ENCODE results near the gene USP43.

DNA sequence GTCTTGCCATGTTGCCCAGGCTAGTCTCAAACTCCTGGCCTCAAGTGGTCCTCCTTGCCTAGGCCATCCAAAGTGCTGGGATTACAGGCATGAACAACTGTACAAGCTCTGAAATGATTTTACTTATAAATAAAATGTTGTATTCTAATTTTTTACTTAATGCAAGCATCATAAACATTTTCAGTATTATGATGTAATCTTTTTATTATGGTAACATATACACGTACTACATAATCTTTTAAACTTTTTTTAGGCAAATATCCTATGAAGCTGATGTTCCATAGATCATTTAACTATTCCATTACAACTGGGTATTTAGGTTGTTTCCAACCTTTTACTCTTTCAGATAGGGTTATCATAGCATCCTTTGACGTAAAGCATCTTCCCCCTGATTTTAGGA, 33.8 kb upstream of the USP43 start:
- TF ChIP-seq, protein P1, sequence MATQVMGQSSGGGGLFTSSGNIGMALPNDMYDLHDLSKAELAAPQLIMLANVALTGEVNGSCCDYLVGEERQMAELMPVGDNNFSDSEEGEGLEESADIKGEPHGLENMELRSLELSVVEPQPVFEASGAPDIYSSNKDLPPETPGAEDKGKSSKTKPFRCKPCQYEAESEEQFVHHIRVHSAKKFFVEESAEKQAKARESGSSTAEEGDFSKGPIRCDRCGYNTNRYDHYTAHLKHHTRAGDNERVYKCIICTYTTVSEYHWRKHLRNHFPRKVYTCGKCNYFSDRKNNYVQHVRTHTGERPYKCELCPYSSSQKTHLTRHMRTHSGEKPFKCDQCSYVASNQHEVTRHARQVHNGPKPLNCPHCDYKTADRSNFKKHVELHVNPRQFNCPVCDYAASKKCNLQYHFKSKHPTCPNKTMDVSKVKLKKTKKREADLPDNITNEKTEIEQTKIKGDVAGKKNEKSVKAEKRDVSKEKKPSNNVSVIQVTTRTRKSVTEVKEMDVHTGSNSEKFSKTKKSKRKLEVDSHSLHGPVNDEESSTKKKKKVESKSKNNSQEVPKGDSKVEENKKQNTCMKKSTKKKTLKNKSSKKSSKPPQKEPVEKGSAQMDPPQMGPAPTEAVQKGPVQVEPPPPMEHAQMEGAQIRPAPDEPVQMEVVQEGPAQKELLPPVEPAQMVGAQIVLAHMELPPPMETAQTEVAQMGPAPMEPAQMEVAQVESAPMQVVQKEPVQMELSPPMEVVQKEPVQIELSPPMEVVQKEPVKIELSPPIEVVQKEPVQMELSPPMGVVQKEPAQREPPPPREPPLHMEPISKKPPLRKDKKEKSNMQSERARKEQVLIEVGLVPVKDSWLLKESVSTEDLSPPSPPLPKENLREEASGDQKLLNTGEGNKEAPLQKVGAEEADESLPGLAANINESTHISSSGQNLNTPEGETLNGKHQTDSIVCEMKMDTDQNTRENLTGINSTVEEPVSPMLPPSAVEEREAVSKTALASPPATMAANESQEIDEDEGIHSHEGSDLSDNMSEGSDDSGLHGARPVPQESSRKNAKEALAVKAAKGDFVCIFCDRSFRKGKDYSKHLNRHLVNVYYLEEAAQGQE (IDR thresholded peaks at IDR 0.05; ENCODE audit: borderline replicate concordance), result no peak
- TF ChIP-seq, protein P2, sequence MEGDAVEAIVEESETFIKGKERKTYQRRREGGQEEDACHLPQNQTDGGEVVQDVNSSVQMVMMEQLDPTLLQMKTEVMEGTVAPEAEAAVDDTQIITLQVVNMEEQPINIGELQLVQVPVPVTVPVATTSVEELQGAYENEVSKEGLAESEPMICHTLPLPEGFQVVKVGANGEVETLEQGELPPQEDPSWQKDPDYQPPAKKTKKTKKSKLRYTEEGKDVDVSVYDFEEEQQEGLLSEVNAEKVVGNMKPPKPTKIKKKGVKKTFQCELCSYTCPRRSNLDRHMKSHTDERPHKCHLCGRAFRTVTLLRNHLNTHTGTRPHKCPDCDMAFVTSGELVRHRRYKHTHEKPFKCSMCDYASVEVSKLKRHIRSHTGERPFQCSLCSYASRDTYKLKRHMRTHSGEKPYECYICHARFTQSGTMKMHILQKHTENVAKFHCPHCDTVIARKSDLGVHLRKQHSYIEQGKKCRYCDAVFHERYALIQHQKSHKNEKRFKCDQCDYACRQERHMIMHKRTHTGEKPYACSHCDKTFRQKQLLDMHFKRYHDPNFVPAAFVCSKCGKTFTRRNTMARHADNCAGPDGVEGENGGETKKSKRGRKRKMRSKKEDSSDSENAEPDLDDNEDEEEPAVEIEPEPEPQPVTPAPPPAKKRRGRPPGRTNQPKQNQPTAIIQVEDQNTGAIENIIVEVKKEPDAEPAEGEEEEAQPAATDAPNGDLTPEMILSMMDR (IDR thresholded peaks at IDR 0.05; ENCODE audit: poor library complexity, severe bottlenecking), result no peak
